Peyer's patch (tissue), 4 donors: Measurements from ENCODE around the gene TERT.

Experiments
- CTCF ChIP-seq, 6 experiments: fragments of 450-650 bp in 4 of 6; fragments of 200-600 bp in 2 of 6; sonication (generic) in 1 of 6; IDR thresholded peaks; one replicate each; pipeline ENCODE4 v1.5.1; 2017 to 2019; ENCODE audit warnings: antibody characterized with exemption in 6 of 6, mild to moderate bottlenecking in 3 of 6, moderate library complexity in 1 of 6
- POLR2A ChIP-seq, 2 donors: fragments of 450-650 bp; IDR thresholded peaks; one replicate each; pipeline ENCODE4 v1.5.1; 2017; ENCODE audit warnings: antibody characterized with exemption in 2 of 2, mild to moderate bottlenecking in 2 of 2, moderate library complexity in 2 of 2

GRCh38 chr5:1311439-1312055 is 16.7 kb upstream of the TERT start:
- TF ChIP-seq CTCF (IDR thresholded peaks at IDR 0.05) (no peak), POLR2A (IDR thresholded peaks at IDR 0.05) (no peak)
